Measurements from ENCODE around the gene MEX3C.

Gene MEX3C

GRCh38 chr18:51135795-51136194 is 61.7 kb downstream of the MEX3C start:
- TF ChIP-seq CTCF (IDR thresholded peaks at IDR 0.05; ENCODE audit: control insufficient read depth, extremely low read depth, insufficient read depth), result peak; percentile 27
- no peak overlapping the region for H3K4me3 ChIP-seq (ENCODE audit: low read depth, low read length)
- no peak for DNase-seq (ENCODE audit: low read depth)

DNA sequence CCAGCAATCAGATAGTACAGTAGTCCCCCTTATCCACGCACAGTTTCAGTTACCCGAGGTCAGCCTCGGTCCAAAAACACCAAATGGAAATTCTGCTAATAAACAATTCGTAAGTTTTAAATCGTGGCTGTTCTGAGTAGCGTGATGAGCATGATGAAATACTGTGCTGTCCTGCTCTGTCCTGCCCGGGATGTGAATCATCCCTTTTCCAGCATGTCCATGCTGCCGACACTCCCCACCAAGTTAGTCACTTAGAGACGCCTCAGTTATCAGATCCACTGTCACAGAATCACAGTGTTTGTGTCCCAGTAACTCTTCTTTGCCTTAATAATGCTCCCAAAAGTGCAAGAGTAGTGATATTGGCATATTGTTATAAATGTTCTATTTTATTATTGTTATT is 62.1 kb downstream of the MEX3C start:
- TF ChIP-seq CTCF (IDR thresholded peaks at IDR 0.05; ENCODE audit: control insufficient read depth, extremely low read depth, insufficient read depth), result no peak
- no peak for DNase-seq (ENCODE audit: low read depth)

DNA sequence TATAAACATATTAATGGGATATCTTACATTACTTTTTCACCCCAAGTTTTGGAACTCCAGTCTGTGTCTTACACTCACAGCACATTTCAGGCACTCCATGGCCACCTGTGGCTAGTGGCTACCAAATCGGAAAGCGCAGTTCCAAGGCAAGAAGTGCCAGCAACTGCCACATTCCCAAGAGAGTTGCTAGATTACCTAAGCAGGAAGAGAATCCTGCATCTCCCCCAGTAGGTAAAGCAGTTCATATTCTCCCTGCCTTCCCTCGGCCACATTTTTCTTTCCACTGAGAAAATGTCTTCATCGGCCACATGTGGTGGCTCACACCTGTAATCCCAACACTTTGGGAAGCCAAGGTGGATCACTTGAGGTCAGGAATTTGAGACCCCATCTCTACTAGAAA is 62.8 kb downstream of the MEX3C start:
- DNase-seq (ENCODE audit: low read depth), result no peak
- TF ChIP-seq CTCF (IDR thresholded peaks at IDR 0.05; ENCODE audit: control insufficient read depth, extremely low read depth, insufficient read depth), result no peak
- no peak overlapping the region for H3K4me3 ChIP-seq (ENCODE audit: low read depth, low read length)

More for the DNA sequence above, 62.1 kb downstream of the MEX3C start:
- H3K4me3 ChIP-seq (ENCODE audit: low read depth, low read length), result no peak overlapping the region

DNA sequence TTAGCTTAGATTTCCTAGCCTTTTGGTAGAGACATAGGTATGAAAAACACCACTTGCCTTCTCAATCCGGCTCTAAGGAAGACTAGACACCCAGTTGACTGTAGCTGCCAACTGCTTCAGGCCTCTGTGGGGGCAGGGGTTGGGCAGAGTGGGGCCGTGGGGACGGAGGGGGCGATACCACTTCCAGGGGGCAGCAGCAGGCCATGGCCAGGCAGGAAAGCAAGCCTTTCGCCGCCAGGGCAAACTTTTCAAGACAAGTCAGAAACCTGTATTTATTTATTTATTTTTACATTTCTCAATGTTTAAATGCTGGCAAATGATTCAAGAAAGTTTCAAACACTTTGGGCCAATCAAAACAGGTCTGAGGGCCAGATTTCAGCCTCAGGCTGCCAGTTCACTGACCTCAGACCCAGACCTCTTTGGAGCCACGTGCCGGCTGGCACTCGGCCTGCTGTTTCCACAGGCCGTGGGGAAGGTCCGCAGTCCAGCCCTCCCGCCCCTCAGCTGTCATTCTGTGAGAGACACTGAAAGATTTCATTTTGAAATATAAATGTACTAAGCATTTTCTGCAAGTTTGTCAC is 63.8 kb downstream of the MEX3C start:
- no peak for DNase-seq (ENCODE audit: low read depth)
- TF ChIP-seq CTCF (IDR thresholded peaks at IDR 0.05; ENCODE audit: control insufficient read depth, extremely low read depth, insufficient read depth), result no peak
- no peak overlapping the region for H3K4me3 ChIP-seq (ENCODE audit: low read depth, low read length)

GRCh38 chr18:51132256-51132935 is 65.1 kb downstream of the MEX3C start:
- no peak for DNase-seq (ENCODE audit: low read depth)
- H3K4me3 ChIP-seq (ENCODE audit: low read depth, low read length), result no peak overlapping the region
- TF ChIP-seq CTCF (IDR thresholded peaks at IDR 0.05; ENCODE audit: control insufficient read depth, extremely low read depth, insufficient read depth), result no peak

DNA sequence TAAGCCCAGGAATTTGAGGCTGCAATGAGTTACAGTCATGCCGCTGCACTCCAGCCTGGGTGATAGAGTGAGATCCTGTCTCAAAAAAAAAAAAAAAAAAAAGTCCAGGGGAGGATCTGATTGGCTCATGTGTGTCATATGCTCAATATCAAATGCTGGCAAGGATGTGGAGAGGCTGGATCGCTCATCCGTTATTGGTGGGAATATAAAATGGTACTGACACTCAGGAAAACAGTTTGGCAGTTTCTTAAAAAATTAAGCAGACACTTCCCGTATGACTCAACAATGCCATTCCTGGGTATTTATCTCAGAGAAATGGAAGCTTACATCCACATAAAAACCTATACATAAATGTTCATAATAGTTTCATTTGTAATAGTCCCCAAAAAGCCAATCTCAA is 68.9 kb downstream of the MEX3C start:
- DNase-seq (ENCODE audit: low read depth), result no peak
- no peak overlapping the region for H3K4me3 ChIP-seq (ENCODE audit: low read depth, low read length)
- TF ChIP-seq CTCF (IDR thresholded peaks at IDR 0.05; ENCODE audit: control insufficient read depth, extremely low read depth, insufficient read depth), result no peak

DNA sequence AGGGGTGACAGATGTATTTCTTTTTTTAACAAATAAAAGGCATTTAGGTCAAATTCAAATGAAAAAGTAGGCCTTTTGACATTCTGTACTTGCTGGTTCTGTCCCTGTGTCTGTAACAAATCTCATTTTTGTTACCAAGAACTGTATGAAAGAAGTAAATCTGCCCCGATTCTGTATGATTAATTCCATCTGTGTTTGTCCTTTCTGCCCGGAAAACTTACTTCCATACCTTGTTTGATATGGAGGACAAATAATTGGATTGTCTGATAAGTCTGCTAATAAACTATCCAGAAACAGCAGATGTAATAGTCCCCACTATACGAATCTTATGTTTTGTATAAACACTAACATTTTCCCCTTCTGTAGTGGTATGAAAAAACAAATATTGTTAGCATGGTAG is 69.8 kb downstream of the MEX3C start:
- no peak overlapping the region for H3K4me3 ChIP-seq (ENCODE audit: low read depth, low read length)
- no peak for TF ChIP-seq CTCF (IDR thresholded peaks at IDR 0.05; ENCODE audit: control insufficient read depth, extremely low read depth, insufficient read depth)
- DNase-seq (ENCODE audit: low read depth), result no peak

All from LNCaP clone FGC (cell line).